Urinary bladder (tissue), 4 donors: ENCODE results near the gene WDR20. TPM values are rescaled to one million over a fixed set of nuclear protein-coding genes. Genes with fewer than 3 reads are reported as not detected.
"Not testable (repeated sequence)": the region's sequence is repeated elsewhere in the genome, so short reads cannot be mapped to it uniquely, and the experiment has no call there.

ENCODE experiments used
- DNase-seq: peaks from one replicate; pipeline ENCODE4 v3.0.0-alpha.2; 2015; ENCODE audit errors: extremely low spot score
- H3K27ac ChIP-seq: one replicate; pipeline ENCODE4 v1.5.1; 2013; ENCODE audit warnings: low read depth, mild to moderate bottlenecking, moderate library complexity
- H3K36me3 ChIP-seq: one replicate; pipeline ENCODE4 v1.6.1; 2013; ENCODE audit warnings: mild to moderate bottlenecking, moderate library complexity; ENCODE audit not compliant: insufficient read depth
- H3K4me1 ChIP-seq: one replicate; pipeline ENCODE4 v1.6.1; 2013; ENCODE audit warnings: mild to moderate bottlenecking, moderate library complexity; ENCODE audit not compliant: insufficient read depth
- H3K4me3 ChIP-seq: one replicate; pipeline ENCODE4 v1.5.1; 2013; ENCODE audit warnings: low read depth, low read length
- WGBS: extraction: QIAGEN DNeasy Blood & Tissue Kit; methylation state at CpG from one replicate; pipeline ENCODE4 v1.1.7; 2013; 5-methylcytosine and 5-hydroxymethylcytosine counted together
- polyA plus RNA-seq: library from polyadenylated mRNA; stranded (reverse); fragments of 200-250 nt; gene quantifications from one replicate; pipeline ENCODE4 v1.2.3, GENCODE V29; 2013
- total RNA-seq: library from RNA; depleted of rRNA; stranded (reverse); fragments of >200 nt; gene quantifications from one replicate; pipeline ENCODE4 v1.2.3, GENCODE V29; 2014
- donor health status: healthy with polysubstance abuse.
- donor health status: healthy.

WDR20 gene
- total and polyA plus RNA-seq, 2 donors: 15.6 to 27.0 TPM

DNA sequence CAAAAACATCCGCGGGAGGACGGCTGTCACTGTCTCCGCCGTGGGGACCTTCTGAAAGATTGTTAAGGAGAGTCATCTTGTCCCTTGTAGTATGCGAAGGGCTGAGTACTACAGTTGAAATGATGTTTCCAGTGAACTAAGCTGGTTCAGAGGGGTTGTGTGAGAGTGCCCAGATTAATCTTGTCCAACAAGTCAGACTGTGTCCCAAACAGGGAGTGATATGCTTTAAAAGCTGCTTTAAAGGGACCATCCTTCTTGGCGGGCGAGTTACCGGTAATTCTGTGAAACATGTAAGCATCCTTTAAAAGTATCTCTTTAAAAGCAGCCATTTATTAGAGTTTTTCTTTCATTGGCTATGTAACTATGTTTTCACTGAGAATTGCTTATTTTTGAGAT lies 1.1 kb downstream of the WDR20 start:
- H3K4me3 ChIP-seq: peak overlapping the region; percentile 98
- H3K4me1 ChIP-seq: no peaks in the 10 kb centered on the region
- no peaks in the 10 kb centered on the region for H3K36me3 ChIP-seq
- no peak for DNase-seq
- H3K27ac ChIP-seq: no peak overlapping the region
- WGBS: 11% methylated on average over 9 of the region's 9 CpGs

DNA sequence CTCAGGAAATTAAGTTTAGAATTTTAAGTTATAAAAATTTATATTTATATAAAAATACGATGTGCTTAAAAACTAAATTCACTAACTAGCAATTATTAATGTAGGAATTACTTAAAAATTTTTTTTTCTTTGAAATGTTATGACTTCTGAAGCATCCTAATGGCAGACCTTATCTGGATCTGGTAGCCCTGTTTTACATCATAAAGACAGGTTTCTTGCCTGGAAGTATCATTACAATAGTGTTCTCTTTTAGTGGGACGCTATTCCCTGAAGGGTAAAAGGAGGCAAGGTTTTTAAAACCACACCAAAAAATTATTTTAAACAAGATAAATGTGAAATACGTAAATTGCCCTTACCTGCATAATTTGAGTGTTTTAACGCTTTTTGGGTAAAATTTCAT lies 2.1 kb downstream of the WDR20 start:
- Histone ChIP-seq H3K36me3 (no peaks in the 10 kb centered on the region), H3K4me1 (no peaks in the 10 kb centered on the region), H3K4me3 (no peak overlapping the region), H3K27ac (no peak overlapping the region)
- 77% methylated on average over 4 of the region's 4 CpGs for WGBS
- DNase-seq: no peak

DNA sequence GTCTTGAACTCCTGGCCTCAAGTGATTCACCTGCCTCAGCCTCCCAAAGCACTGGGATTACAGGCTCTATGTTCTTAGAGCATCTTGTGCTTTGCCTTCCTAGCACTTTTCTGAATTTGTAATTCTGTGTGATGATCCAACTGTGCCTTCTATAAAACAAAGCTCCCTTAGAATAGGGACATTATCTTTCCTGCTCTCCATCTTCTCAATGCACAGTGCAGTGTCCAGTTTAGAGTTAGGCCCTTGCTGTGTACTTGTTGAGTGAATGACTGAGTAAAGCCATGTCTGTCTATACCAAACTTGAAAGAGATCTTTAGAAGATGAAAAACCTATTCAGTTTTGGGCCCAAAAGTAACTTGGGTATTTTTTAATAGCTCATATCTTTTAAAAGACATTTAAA lies 5.2 kb downstream of the WDR20 start:
- H3K4me1 ChIP-seq: no peaks in the 10 kb centered on the region
- no peak overlapping the region for H3K4me3 ChIP-seq
- H3K27ac ChIP-seq: no peak overlapping the region
- DNase-seq: no peak
- H3K36me3 ChIP-seq: no peaks in the 10 kb centered on the region

DNA sequence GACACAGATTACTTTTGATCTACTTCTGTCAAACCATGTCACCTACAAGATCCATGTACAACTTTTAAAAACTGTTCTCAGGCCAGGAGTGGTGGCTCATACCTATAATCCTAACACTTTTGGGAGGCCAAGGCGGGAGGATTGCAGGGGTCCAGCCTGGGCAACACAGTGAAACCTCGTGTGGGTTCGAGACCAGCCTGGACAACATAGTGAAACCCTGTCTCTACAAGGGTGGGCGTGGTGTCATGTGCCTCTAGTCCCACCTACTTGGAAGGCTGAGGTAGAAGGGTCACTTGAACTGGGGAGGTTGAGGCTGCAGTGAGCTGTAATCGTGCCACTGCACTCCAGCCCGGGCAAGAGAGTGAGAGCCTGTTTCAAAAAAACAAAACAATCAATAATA lies 5.7 kb downstream of the WDR20 start:
- 96% methylated on average over 6 of the region's 6 CpGs for WGBS
- Histone ChIP-seq H3K36me3 (no peaks in the 10 kb centered on the region), H3K27ac (no peak overlapping the region), H3K4me3 (no peak overlapping the region), H3K4me1 (no peaks in the 10 kb centered on the region)
- no peak for DNase-seq

DNA sequence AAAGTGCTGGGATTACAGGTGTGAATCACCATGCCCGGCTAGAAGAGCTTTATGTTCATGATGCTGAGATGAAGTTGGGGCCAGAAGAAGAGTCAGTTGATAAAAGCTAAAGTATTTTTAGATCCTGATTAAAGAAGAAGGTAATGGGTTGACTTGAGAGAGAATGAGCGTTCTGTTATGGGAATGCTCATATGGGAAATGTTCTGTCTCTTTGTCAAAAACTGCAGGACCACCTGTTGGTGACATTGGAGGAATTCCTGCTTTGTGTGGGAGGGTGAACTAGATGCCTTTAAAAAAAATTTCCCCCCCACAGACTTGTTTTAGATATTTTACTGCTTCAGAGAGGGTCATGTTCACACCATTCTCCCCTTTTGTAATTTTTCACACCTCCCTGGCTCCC lies 6.7 kb downstream of the WDR20 start:
- H3K36me3 ChIP-seq: no peaks in the 10 kb centered on the region
- no peak for DNase-seq
- WGBS: 79% methylated on average over 2 of the region's 2 CpGs
- no peak overlapping the region for H3K4me3 ChIP-seq
- H3K4me1 ChIP-seq: no peaks in the 10 kb centered on the region
- H3K27ac ChIP-seq: no peak overlapping the region

DNA sequence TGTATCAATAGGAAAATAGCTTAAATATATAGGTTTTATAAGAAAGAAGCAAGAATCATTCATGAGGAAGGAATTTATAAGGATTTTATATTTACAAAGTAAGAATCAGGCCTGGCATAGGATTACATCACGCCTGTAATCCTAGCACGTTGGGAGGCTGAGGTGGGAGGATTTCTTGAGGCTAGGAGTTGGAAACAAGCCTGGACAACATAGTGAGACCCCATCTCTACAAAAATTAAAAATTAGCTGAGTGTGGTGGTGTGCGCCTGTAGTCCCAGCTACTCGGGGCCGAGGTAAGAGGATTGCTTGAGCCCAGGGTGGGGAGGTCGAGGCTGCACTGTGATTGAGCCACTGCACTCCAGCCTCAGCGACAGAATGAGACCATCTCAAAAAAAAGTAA lies 10.4 kb downstream of the WDR20 start:
- 97% methylated on average over 7 of the region's 7 CpGs for WGBS
- no peaks in the 10 kb centered on the region for H3K4me1 ChIP-seq
- no peak for DNase-seq
- no peak overlapping the region for H3K27ac ChIP-seq
- H3K4me3 ChIP-seq: no peak overlapping the region
- H3K36me3 ChIP-seq: no peaks in the 10 kb centered on the region

DNA sequence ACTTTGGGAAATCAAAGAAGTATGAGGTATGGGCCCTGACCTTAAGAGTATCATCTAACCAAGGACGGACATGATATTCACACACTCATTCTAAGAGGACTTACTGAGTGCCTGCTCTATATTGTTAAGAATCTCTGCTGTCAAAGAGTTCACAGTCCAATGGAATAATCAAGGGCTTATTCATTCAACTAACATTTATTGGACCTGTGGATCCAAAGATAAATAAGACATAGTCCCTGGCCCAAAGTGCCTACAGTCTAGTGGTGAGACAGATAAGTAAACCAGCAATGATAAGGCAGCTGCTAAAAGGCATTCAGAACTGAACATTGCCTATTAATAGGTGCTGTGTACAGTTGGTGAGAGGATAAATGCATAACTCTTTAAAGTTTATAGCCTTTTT lies 11.0 kb downstream of the WDR20 start:
- WGBS: 70% methylated on average over 1 of the region's 1 CpG

DNA sequence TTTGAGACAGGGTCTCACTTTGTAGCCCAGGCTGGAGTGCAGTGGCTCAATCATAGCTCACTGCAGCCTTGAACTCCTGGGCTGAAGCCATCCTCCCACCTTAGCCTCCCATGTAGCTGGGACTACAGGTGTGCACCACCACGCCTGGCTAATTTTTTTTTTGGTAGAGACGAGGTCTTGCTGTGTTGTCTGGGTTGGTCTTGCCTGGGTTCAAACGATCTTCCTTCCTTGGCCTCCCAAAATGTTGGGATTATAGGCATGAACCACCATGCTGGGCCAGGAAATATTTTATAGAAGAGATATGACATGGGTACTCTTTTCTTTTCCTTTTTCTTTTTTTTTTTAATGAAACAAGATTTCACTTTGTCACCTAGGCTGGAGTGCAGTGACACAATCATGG lies 11.7 kb downstream of the WDR20 start:
- not testable (repeated sequence) for H3K4me1 ChIP-seq, H3K36me3 ChIP-seq, H3K4me3 ChIP-seq, H3K27ac ChIP-seq, DNase-seq
- WGBS: 95% methylated on average over 3 of the region's 3 CpGs

More for the DNA sequence above, 11.0 kb downstream of the WDR20 start:
- no peak for DNase-seq
- Histone ChIP-seq H3K27ac (no peak overlapping the region), H3K36me3 (no peaks in the 10 kb centered on the region), H3K4me1 (no peaks in the 10 kb centered on the region), H3K4me3 (no peak overlapping the region)

DNA sequence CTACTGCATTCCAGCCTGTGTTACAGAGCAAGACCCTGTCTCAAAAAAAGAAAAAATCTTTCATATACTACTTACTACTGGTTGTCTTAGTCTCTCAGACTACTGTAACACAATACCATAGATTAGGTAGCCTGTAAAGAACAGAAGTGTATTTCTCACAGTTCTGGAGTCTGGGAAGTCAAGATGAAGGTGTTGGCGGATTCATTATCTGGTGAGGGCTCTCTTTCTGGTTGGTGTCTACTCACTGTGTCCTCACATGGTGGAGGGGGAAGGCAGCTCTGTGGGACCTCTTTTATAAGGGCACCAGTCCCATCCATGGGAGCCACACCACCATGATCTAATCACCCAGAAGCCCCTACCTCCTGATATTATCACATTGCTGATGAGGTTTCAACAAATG lies 14.4 kb downstream of the WDR20 start:
- Histone ChIP-seq H3K4me3 (no peak overlapping the region), H3K27ac (no peak overlapping the region), H3K36me3 (no peaks in the 10 kb centered on the region), H3K4me1 (no peaks in the 10 kb centered on the region)
- WGBS: 94% methylated on average over 1 of the region's 1 CpG
- no peak for DNase-seq

DNA sequence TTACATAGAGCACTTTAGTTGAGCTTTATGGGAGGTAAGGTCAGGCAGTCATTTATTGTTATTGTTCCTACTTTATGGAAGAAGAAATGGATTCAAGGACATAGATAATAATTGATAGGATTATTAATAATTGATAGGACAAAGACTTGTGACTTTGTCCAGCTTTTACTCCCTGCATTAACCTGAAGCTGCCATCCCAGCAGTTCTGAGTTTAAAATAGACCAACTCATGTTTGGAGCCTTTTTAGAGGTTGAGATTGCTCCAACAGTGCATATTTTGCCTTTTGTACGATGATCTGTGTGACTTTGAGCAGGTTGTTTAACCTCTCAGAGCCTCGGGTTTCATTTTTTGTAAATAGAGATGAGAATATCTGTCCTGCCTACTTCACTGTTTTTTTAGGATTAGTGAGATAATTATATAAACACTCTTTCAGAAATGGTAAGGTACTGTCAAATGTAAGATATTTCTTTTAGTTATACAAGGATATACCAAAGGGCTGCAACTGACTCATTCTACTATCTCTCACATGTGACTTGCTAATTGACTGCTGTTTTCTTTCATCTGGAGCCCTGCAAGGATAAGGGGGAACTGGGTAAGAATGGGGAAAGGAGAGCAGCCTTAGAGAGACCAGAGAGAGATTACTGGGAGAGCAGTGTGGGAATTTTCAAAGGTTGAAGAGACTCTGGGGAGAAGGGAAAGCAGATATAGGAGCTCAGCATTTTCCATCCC lies 15.3 kb downstream of the WDR20 start:
- Histone ChIP-seq H3K27ac (no peak overlapping the region), H3K36me3 (no peaks in the 10 kb centered on the region), H3K4me3 (no peak overlapping the region), H3K4me1 (no peaks in the 10 kb centered on the region)
- WGBS: 40% methylated on average over 2 of the region's 2 CpGs
- no peak for DNase-seq

DNA sequence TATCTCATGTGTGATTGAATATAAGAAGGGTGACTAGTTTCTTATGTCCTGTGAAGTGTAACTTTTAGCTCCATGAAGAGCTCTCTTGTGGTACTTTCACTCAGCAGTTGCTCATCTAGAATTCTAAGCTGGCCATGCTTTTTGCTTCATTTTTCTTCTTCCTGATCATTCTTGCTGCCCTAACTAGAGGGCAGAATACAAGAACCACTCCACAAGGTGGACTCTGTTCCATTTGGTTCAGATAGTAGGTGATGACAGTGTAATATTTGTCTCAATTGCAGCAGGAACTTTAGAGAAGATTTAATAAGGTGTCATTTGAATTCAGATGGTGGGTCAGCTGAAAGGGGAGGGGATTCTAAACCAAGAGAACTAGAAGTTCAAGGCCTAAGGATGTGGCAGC lies 17.6 kb downstream of the WDR20 start:
- H3K27ac ChIP-seq: no peak overlapping the region
- no peaks in the 10 kb centered on the region for H3K36me3 ChIP-seq
- no peak for DNase-seq
- H3K4me3 ChIP-seq: no peak overlapping the region
- H3K4me1 ChIP-seq: no peaks in the 10 kb centered on the region

DNA sequence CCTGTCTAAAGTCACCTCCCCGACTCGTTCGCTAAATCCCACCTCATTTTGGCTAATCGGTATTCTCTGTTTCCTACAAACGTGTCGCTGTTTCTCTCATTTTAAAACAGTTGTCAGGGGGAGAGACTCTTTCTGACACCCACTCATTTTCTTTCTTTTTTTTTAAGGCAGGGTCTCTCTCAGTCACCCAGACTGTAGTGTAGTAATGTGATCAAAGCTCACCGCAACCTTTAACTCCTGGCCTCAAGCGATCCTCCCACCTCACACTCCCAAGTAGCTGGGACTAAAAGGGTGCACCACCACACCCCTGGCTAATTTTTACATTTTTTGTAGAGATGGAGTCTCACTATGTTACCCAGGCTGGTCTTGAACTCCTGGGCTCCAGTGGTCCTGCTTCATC lies 19.1 kb downstream of the WDR20 start:
- no peak overlapping the region for H3K27ac ChIP-seq
- DNase-seq: no peak
- no peak overlapping the region for H3K4me3 ChIP-seq
- 88% methylated on average over 8 of the region's 8 CpGs for WGBS
- no peaks in the 10 kb centered on the region for H3K4me1 ChIP-seq
- no peaks in the 10 kb centered on the region for H3K36me3 ChIP-seq

DNA sequence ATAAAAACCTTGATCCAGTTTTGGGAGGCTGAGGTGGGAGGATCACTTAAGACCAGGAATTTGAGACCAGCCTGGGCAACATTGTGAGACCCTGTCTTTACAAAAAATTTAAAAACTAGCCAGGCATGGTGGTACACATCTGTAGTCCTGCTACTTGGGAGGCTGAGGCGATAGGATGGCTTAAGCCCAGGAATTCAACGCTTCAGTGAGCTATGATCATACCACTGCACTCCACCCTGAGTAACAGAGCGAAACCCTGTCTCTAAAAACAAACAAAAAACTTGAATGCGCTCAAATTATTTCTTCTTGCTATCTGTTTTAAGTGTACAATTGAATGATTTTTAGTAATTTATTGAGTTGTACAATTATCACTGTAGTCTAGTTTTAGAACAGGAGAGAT lies 20.1 kb downstream of the WDR20 start:
- Histone ChIP-seq H3K36me3 (no peaks in the 10 kb centered on the region), H3K4me1 (no peaks in the 10 kb centered on the region), H3K27ac (no peak overlapping the region), H3K4me3 (no peak overlapping the region)
- 80% methylated on average over 4 of the region's 4 CpGs for WGBS
- DNase-seq: no peak

DNA sequence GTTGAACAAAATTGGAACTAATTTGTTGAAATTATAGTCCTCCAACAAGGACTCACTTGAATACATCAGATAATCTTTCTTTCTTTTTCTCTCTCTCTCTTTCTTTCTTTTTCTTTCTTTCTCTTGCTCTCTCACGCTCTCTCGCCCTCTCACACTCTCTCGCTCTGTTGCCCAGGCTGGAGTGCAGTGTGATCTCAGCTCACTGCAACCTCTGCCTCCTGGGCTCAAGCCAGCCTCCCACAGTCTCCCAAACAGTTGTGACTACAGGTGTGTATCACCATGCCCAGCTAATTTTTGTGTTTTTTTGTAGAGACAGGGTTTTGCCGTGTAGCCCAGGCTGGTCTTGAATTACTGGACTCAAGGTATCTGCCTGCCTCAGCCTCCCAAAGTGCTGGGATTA lies 22.8 kb downstream of the WDR20 start:
- no peak for DNase-seq
- no peaks in the 10 kb centered on the region for H3K4me1 ChIP-seq
- H3K27ac ChIP-seq: no peak overlapping the region
- no peak overlapping the region for H3K4me3 ChIP-seq
- 99% methylated on average over 4 of the region's 4 CpGs for WGBS
- H3K36me3 ChIP-seq: no peaks in the 10 kb centered on the region

DNA sequence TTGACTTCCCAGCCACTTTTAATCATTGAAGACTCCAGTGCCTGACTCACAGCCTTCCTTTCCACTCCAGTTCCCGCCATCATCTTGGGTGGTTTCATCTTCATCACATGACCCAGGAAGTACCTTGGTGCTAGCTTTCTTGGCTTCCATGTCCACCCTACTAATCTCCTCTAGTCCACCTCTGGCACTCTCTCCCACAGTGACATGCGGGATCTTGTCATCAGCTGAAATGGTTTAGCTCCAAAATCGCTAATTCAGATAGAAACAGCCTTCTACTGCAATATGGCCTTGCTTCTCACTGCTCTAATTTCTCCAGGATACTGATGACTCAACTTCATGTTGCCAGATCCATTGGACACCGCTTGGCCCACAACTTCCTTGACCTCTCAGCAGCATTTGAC lies 24.5 kb downstream of the WDR20 start:
- Histone ChIP-seq H3K27ac (no peak overlapping the region), H3K4me1 (no peaks in the 10 kb centered on the region), H3K36me3 (no peaks in the 10 kb centered on the region), H3K4me3 (no peak overlapping the region)
- 52% methylated on average over 4 of the region's 4 CpGs for WGBS
- DNase-seq: no peak
